Ishikawa (cell line): ENCODE data around the gene MYL7.

ENCODE experiments used
- EGR1 ChIP-seq: IDR thresholded peaks from 2 replicates; pipeline ENCODE4 v1.6.1; 2012
- TAF1 ChIP-seq: IDR thresholded peaks from 2 replicates; pipeline ENCODE4 v1.6.1; 2012; ENCODE audit warnings: low read depth, mild to moderate bottlenecking

GRCh38 chr7:44138698-44139097, 2.4 kb downstream of the MYL7 start:
- no peak for TF ChIP-seq TAF1
- no peak for TF ChIP-seq EGR1
